A549 (cell line): ENCODE data around the gene MRPS22. TPM values are rescaled to one million over a fixed set of nuclear protein-coding genes. Genes with fewer than 3 reads are reported as not detected.

Experiments
- ATAC-seq, 2 experiments: fragments of 200-7000 bp in 1 of 2; fragments of >200 bp in 1 of 2; cut with Nextera tagmentation in 1 of 2; cut with Tn5 transposase in 1 of 2; 3 replicates each; pipeline versions ENCODE4 v1.8.0 to v1.9.1; 2018 to 2020; ENCODE audit warnings: mild to moderate bottlenecking in 1 of 2, moderate library complexity in 1 of 2
- CTCF ChIA-PET: fragments of 300-600 bp; sonication (Branson Sonifier 250); formaldehyde crosslinking; extraction: SDS; loops from one replicate; lab custom pipeline; 2021; ENCODE audit warnings: antibody characterized with exemption, inconsistent platforms; lab: Yijun Ruan, JAX
- POLR2A ChIA-PET: fragments of 350-600 bp; formaldehyde crosslinking; extraction: SDS; loops from one replicate; lab custom pipeline; 2021; ENCODE audit warnings: antibody characterized with exemption, inconsistent platforms; lab: Yijun Ruan, JAX
- DNase-seq, 2 experiments: peaks; one replicate each; pipeline versions ENCODE4 v3.0.0 to v3.0.0-alpha.2; 2011 to 2016; ENCODE audit warnings: low read depth in 1 of 2, low spot score in 1 of 2
- FAIRE-seq: peaks from 2 replicates; lab custom pipeline; 2011; peaks lifted over from hg19 to GRCh38; lab: Jason Lieb, UNC
- H3K27ac ChIP-seq, 2 experiments: fragments of >200 bp; sonication (Bioruptor Twin); formaldehyde crosslinking; 3 replicates each; pipeline ENCODE4 v1.5.1; 2016 to 2017
- H3K4me1 ChIP-seq: fragments of >200 bp; sonication (Bioruptor Twin); formaldehyde crosslinking; 3 replicates; pipeline ENCODE4 v1.6.1; 2016
- H3K4me2 ChIP-seq: fragments of >200 bp; sonication (Bioruptor Twin); formaldehyde crosslinking; 3 replicates; pipeline ENCODE4 v1.6.1; 2016
- H3K4me3 ChIP-seq: fragments of >200 bp; sonication (Bioruptor Twin); formaldehyde crosslinking; 3 replicates; pipeline ENCODE4 v1.5.1; 2016
- H3K9me3 ChIP-seq: fragments of >200 bp; sonication (Bioruptor Twin); formaldehyde crosslinking; 3 replicates; pipeline ENCODE4 v1.6.1; 2016
- CBX8 ChIP-seq: fragments of 200-600 bp; sonication (generic); IDR thresholded peaks from 2 replicates; pipeline ENCODE4 v1.6.1; 2016
- CEBPB ChIP-seq, 2 experiments: fragments of >200 bp in 1 of 2; sonication (Bioruptor Twin) in 1 of 2; formaldehyde crosslinking in 1 of 2; IDR thresholded peaks; 2 replicates each; pipeline ENCODE4 v1.6.1; 2012 to 2016
- CHD2 ChIP-seq: fragments of 150-350 bp; IDR thresholded peaks from 2 replicates; pipeline ENCODE4 v1.6.1; 2014; ENCODE audit warnings: low read length; ENCODE audit not compliant: partially characterized antibody
- CHD4 ChIP-seq: fragments of 200-600 bp; sonication (generic); IDR thresholded peaks from 2 replicates; pipeline ENCODE4 v1.6.1; 2016; ENCODE audit warnings: antibody characterized with exemption, mild to moderate bottlenecking, borderline replicate concordance
- EHF ChIP-seq: fragments of 250-450 bp; sonication (Bioruptor Pico); IDR thresholded peaks from 2 replicates; pipeline ENCODE4 v1.5.0; 2020; ENCODE audit warnings: mild to moderate bottlenecking
- EHMT2 ChIP-seq: fragments of 200-600 bp; sonication (generic); IDR thresholded peaks from 2 replicates; pipeline ENCODE4 v1.6.1; 2016; ENCODE audit warnings: antibody characterized with exemption, low read depth, mild to moderate bottlenecking, moderate library complexity
- FOSB ChIP-seq: fragments of 250-450 bp; sonication (Bioruptor Pico); IDR thresholded peaks from 2 replicates; pipeline ENCODE4 v1.5.0; 2020; ENCODE audit warnings: mild to moderate bottlenecking, moderate library complexity
- HDAC2 ChIP-seq: fragments of 200-600 bp; sonication (generic); IDR thresholded peaks from 2 replicates; pipeline ENCODE4 v1.6.1; 2016
- JUN ChIP-seq, 2 experiments: fragments of >200 bp; sonication (Bioruptor Twin); formaldehyde crosslinking; IDR thresholded peaks; 2 replicates in 1 of 2; 3 replicates in 1 of 2; pipeline ENCODE4 v1.6.1; 2016 to 2017
- KDM1A ChIP-seq: fragments of 200-600 bp; sonication (generic); IDR thresholded peaks from 2 replicates; pipeline ENCODE4 v1.6.1; 2016; ENCODE audit warnings: low read depth, mild to moderate bottlenecking
- MAZ ChIP-seq: fragments of 150-350 bp; IDR thresholded peaks from 2 replicates; pipeline ENCODE4 v1.6.1; 2014; ENCODE audit warnings: antibody characterized with exemption, low read depth, low read length, borderline replicate concordance
- POLR2A ChIP-seq: IDR thresholded peaks from 2 replicates; pipeline ENCODE4 v1.6.1; 2012; ENCODE audit warnings: mild to moderate bottlenecking, low read length
- RAD21 ChIP-seq, 2 experiments: fragments of >200 bp in 1 of 2; sonication (Bioruptor Twin) in 1 of 2; formaldehyde crosslinking in 1 of 2; IDR thresholded peaks in 1 of 2; conservative IDR thresholded peaks in 1 of 2; 2 replicates in 1 of 2; 3 replicates in 1 of 2; pipeline ENCODE4 v1.6.1; 2012 to 2018; ENCODE audit warnings: inconsistent platforms in 1 of 2
- RFX5 ChIP-seq: fragments of 450-650 bp; IDR thresholded peaks from 2 replicates; pipeline ENCODE4 v1.7.1; 2014; ENCODE audit warnings: antibody characterized with exemption, mild to moderate bottlenecking, moderate library complexity
- ZSCAN20 ChIP-seq: fragments of 250-450 bp; sonication (Bioruptor Pico); IDR thresholded peaks from 2 replicates; pipeline ENCODE4 v1.8.0; 2022; ENCODE audit warnings: mild to moderate bottlenecking, moderate library complexity
- WGBS: methylation state at CpG from one replicate; pipeline ENCODE4 v1.1.6; 2017; ENCODE audit errors: missing lambda C conversion rate; 5-methylcytosine and 5-hydroxymethylcytosine counted together
- polyA plus RNA-seq, 4 experiments: library from polyadenylated mRNA; depleted of rRNA in 3 of 4; stranded (reverse); fragments of >200 nt; fragmentation: RNase III in 1 of 4; extraction: RNeasy Plus Mini Kit Qiagen cat#74134 plus additional on column Dnase treatment in 1 of 4; gene quantifications; 2 replicates in 3 of 4; 3 replicates in 1 of 4; pipeline ENCODE4 v1.2.3, GENCODE V29; 2011 to 2017
- TF ChIP-seq, protein P1 (sequence below): fragments of 250-450 bp; sonication (Bioruptor Pico); IDR thresholded peaks from 2 replicates; pipeline ENCODE4 v1.5.0; 2021; ENCODE audit warnings: mild to moderate bottlenecking, moderate library complexity, borderline replicate concordance
- TF ChIP-seq, protein P2 (sequence below): fragments of >200 bp; sonication (Bioruptor Twin); formaldehyde crosslinking; IDR thresholded peaks from 2 replicates; pipeline ENCODE4 v1.6.1; 2016
- TF ChIP-seq, protein P3 (sequence below): fragments of 250-450 bp; sonication (Bioruptor Pico); IDR thresholded peaks from 2 replicates; pipeline ENCODE4 v1.5.0; 2020; ENCODE audit warnings: low read depth, mild to moderate bottlenecking, moderate library complexity

The MRPS22 gene
- polyA plus RNA-seq, 2 of the 4 experiments (the other 2 are of a cell fraction) = 47.3 to 57.3 TPM

- ChIA-PET POLR2A (no interaction called here), CTCF (interaction anchor here (1.0 to 10.6 kb wide), 5 partner anchors 9 to 206 kb away, joined by 4 to 55 read pairs (median 8); no protein-coding TSS in a partner anchor)
- Histone ChIP-seq H3K4me3 (no peak overlapping the region), H3K4me2 (no peak overlapping the region), H3K4me1 (peaks cover 23% of the 10 kb centered on the region), H3K9me3 (no peaks in the 10 kb centered on the region), H3K27ac (peak overlapping the region in 1 of 2 experiments; percentile 64; a peak in 3 of 6 replicates)
- peak in 1 of 2 experiments; percentile 38; a peak in 1 of 6 replicates for ATAC-seq
- FAIRE-seq = no peak
- WGBS = 92% methylated on average over 2 of the region's 8 CpGs
- peak in 1 of 2 experiments; percentile 46 for DNase-seq
- TF ChIP-seq CBX8 (no peak), KDM1A (no peak), MAZ (no peak), POLR2A (no peak), RAD21 (conservative IDR thresholded peaks at IDR 0.05 in 1 of 2, IDR thresholded peaks at IDR 0.05 in 1 of 2) (no peak), HDAC2 (no peak), CEBPB (IDR thresholded peaks at IDR 0.05) (no peak), RFX5 (no peak), CHD2 (no peak), FOSB (CRISPR knock-in tag) (no peak), EHMT2 (no peak), ZSCAN20 (no peak)
- TF ChIP-seq, protein P1, sequence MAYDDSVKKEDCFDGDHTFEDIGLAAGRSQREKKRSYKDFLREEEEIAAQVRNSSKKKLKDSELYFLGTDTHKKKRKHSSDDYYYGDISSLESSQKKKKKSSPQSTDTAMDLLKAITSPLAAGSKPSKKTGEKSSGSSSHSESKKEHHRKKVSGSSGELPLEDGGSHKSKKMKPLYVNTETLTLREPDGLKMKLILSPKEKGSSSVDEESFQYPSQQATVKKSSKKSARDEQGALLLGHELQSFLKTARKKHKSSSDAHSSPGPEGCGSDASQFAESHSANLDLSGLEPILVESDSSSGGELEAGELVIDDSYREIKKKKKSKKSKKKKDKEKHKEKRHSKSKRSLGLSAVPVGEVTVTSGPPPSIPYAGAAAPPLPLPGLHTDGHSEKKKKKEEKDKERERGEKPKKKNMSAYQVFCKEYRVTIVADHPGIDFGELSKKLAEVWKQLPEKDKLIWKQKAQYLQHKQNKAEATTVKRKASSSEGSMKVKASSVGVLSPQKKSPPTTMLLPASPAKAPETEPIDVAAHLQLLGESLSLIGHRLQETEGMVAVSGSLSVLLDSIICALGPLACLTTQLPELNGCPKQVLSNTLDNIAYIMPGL = no peak
- TF ChIP-seq, protein P2, sequence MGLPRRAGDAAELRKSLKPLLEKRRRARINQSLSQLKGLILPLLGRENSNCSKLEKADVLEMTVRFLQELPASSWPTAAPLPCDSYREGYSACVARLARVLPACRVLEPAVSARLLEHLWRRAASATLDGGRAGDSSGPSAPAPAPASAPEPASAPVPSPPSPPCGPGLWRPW = no peak
- TF ChIP-seq, protein P3, sequence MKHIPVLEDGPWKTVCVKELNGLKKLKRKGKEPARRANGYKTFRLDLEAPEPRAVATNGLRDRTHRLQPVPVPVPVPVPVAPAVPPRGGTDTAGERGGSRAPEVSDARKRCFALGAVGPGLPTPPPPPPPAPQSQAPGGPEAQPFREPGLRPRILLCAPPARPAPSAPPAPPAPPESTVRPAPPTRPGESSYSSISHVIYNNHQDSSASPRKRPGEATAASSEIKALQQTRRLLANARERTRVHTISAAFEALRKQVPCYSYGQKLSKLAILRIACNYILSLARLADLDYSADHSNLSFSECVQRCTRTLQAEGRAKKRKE (CRISPR knock-in tag) = no peak
Measured at GRCh38 chr3:139317660-139318430, 26.0 kb upstream of the MRPS22 start.

DNA sequence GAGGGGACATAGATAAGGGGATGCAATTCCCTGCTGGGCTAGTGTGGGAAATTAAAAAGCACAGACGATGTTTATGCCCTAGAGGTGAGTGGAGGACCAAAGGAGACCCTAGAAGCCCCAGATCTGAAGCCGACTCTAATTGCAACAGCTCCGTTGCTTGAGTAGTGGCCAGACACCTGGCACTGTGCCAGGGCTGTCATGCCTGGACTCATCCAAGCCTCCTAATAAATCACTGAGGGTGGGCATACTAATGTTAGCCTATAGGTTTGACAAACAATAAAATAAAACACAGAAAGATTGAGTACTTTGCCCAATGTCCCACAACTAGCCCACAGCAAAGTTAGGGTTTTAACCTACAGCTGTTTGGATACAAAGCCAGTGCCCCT is 25.4 kb upstream of the MRPS22 start:
- POLR2A ChIA-PET = interaction anchor here (0.6 kb wide), 1 partner anchor 191 kb away, joined by 3 read pairs; no protein-coding TSS in a partner anchor
- H3K4me1 ChIP-seq = peaks cover 17% of the 10 kb centered on the region
- no peak for TF ChIP-seq JUN (IDR thresholded peaks at IDR 0.05)
- TF ChIP-seq EHF (CRISPR knock-in tag) = no peak
- no peak for TF ChIP-seq CEBPB (IDR thresholded peaks at IDR 0.05)
- TF ChIP-seq CHD4 = no peak
- no peak for FAIRE-seq
- CTCF ChIA-PET = interaction anchor here (2.2 to 10.6 kb wide), 4 partner anchors 10 to 206 kb away, joined by 8 to 55 read pairs (median 26); no protein-coding TSS in a partner anchor
- H3K9me3 ChIP-seq = no peaks in the 10 kb centered on the region
- H3K27ac ChIP-seq = peak overlapping the region in 1 of 2 experiments; percentile 64; a peak in 3 of 6 replicates
- no peak for ATAC-seq
- no peak overlapping the region for H3K4me2 ChIP-seq
- H3K4me3 ChIP-seq = no peak overlapping the region
- WGBS = 65% methylated on average over 3 of the region's 3 CpGs
- DNase-seq = no peak

- no peak overlapping the region for H3K4me3 ChIP-seq
- WGBS = 85% methylated on average over 6 of the region's 6 CpGs
- DNase-seq (no peak), ATAC-seq (no peak), FAIRE-seq (no peak)
- ChIA-PET POLR2A (interaction anchor here (0.6 kb wide), 1 partner anchor 192 kb away, joined by 3 read pairs; no protein-coding TSS in a partner anchor), CTCF (interaction anchor here (1.0 to 10.6 kb wide), 6 partner anchors 10 to 207 kb away, joined by 3 to 55 read pairs (median 8); no protein-coding TSS in a partner anchor)
- no peak for TF ChIP-seq EHMT2
- TF ChIP-seq CBX8 = no peak
- peak overlapping the region in 1 of 2 experiments; percentile 64; a peak in 2 of 6 replicates for H3K27ac ChIP-seq
- H3K9me3 ChIP-seq = no peaks in the 10 kb centered on the region
- H3K4me1 ChIP-seq = peaks cover 17% of the 10 kb centered on the region
- no peak overlapping the region for H3K4me2 ChIP-seq
Measured at GRCh38 chr3:139318826-139319225, 25.0 kb upstream of the MRPS22 start.
